Sigmoid colon (tissue), 4 donors: ENCODE results near the gene CEP57L1.

Experiments used
- CTCF ChIP-seq, 4 experiments: fragments of 450-650 bp in 3 of 4; fragments of 200-600 bp in 1 of 4; IDR thresholded peaks; one replicate each; pipeline ENCODE4 v1.5.1; 2016 to 2019; ENCODE audit warnings: antibody characterized with exemption in 4 of 4, mild to moderate bottlenecking in 3 of 4, moderate library complexity in 2 of 4
- EP300 ChIP-seq, 4 donors: sonication (generic); formaldehyde crosslinking; IDR thresholded peaks; one replicate each; pipeline ENCODE4 v1.6.1; 2017; ENCODE audit warnings: antibody characterized with exemption in 4 of 4
- POLR2A ChIP-seq, 2 donors: fragments of 450-650 bp; IDR thresholded peaks; one replicate each; pipeline ENCODE4 v1.6.1; 2016; ENCODE audit warnings: antibody characterized with exemption in 2 of 2, mild to moderate bottlenecking in 2 of 2, moderate library complexity in 2 of 2
- POLR2AphosphoS5 ChIP-seq, 4 donors: sonication (generic); formaldehyde crosslinking; IDR thresholded peaks; one replicate each; pipeline ENCODE4 v1.6.1; 2017; ENCODE audit warnings: antibody characterized with exemption in 4 of 4

GRCh38 chr6:109050012-109050411, 45.3 kb upstream of the CEP57L1 start:
- TF ChIP-seq EP300 (IDR thresholded peaks at IDR 0.05) (no peak), CTCF (IDR thresholded peaks at IDR 0.05) (no peak), POLR2A (IDR thresholded peaks at IDR 0.05) (no peak), POLR2AphosphoS5 (IDR thresholded peaks at IDR 0.05) (no peak)
